Upper lobe of right lung (tissue), 1 donor: ENCODE data around the gene GEMIN2. TPM values are rescaled to one million over a fixed set of nuclear protein-coding genes. Genes with fewer than 3 reads are reported as not detected.
A peak's percentile ranks its signal among the peaks of the same experiment; 100 is the strongest.
"Not testable (repeated sequence)": the region's sequence is repeated elsewhere in the genome, so short reads cannot be mapped to it uniquely, and the experiment has no call there.

Experiments used
- ATAC-seq: fragments of 200-7000 bp; cut with Tn5 transposase; one replicate; pipeline ENCODE4 v1.9.1; 2020; ENCODE audit warnings: mild to moderate bottlenecking, moderate library complexity
- DNase-seq: peaks from one replicate; pipeline ENCODE4 v3.0.0-alpha.2; 2020
- H3K27ac ChIP-seq: fragments of 200-600 bp; one replicate; pipeline ENCODE4 v1.8.0; 2022
- H3K27me3 ChIP-seq: fragments of 200-600 bp; one replicate; pipeline ENCODE4 v1.8.0; 2022; ENCODE audit warnings: mild to moderate bottlenecking
- H3K36me3 ChIP-seq: fragments of 200-600 bp; one replicate; pipeline ENCODE4 v1.8.0; 2022
- H3K4me1 ChIP-seq: fragments of 200-600 bp; one replicate; pipeline ENCODE4 v1.8.0; 2022
- H3K4me3 ChIP-seq: fragments of 200-600 bp; one replicate; pipeline ENCODE4 v1.8.0; 2022; ENCODE audit warnings: mild to moderate bottlenecking
- H3K9me3 ChIP-seq: fragments of 200-600 bp; one replicate; pipeline ENCODE4 v1.8.0; 2022
- intact Hi-C: fragments of 100-400 bp; cut with DNase I; formaldehyde crosslinking; loops from one replicate; pipeline ENCODE4 v1.11.0; 2022
- total RNA-seq: library from RNA; stranded (reverse); fragmentation: NEBNext Ultra II Directional; extraction: Animal tissue kit (Norgen Biotek cat#: 25700); gene quantifications from one replicate; pipeline ENCODE4 v1.2.1, GENCODE V29; 2021
- TF ChIP-seq, protein P1 (sequence below): fragments of 200-600 bp; IDR thresholded peaks from one replicate; pipeline ENCODE4 v1.8.0; 2022; ENCODE audit warnings: antibody characterized with exemption
- donor health status: DM: no; HTN: yes; CAD: no; lungs with severe emphysema.

The GEMIN2 gene
- total RNA-seq, 1 donor from 2014 or later, result 8.5 TPM

DNA sequence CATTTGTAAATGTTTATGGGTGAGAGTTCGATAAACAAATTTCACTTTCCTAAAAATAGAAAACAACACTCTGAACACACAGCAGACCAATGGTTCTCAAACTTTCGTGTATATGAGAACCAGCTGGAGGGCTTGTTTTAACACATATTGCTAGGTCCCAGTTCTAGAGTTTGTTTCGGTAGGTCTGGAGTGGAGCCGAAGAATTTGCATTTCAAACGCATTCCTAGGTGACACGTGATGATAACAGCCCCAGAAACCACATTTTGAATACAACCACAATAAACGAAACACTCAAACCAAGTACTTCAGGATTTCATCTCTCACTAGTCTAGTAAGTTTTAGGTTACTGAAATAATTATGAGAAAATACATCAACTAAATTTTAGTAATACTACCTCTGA is 28.2 kb upstream of the GEMIN2 start:
- Histone ChIP-seq H3K9me3 (no peaks in the 10 kb centered on the region), H3K27me3 (no peaks in the 10 kb centered on the region), H3K27ac (no peak overlapping the region), H3K4me3 (no peak overlapping the region), H3K36me3 (peaks cover 99% of the 10 kb centered on the region), H3K4me1 (no peaks in the 10 kb centered on the region)
- intact Hi-C loops, result no loop called here
- DNase-seq (no peak), ATAC-seq (no peak)
- TF ChIP-seq, protein P1, sequence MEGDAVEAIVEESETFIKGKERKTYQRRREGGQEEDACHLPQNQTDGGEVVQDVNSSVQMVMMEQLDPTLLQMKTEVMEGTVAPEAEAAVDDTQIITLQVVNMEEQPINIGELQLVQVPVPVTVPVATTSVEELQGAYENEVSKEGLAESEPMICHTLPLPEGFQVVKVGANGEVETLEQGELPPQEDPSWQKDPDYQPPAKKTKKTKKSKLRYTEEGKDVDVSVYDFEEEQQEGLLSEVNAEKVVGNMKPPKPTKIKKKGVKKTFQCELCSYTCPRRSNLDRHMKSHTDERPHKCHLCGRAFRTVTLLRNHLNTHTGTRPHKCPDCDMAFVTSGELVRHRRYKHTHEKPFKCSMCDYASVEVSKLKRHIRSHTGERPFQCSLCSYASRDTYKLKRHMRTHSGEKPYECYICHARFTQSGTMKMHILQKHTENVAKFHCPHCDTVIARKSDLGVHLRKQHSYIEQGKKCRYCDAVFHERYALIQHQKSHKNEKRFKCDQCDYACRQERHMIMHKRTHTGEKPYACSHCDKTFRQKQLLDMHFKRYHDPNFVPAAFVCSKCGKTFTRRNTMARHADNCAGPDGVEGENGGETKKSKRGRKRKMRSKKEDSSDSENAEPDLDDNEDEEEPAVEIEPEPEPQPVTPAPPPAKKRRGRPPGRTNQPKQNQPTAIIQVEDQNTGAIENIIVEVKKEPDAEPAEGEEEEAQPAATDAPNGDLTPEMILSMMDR, result no peak

DNA sequence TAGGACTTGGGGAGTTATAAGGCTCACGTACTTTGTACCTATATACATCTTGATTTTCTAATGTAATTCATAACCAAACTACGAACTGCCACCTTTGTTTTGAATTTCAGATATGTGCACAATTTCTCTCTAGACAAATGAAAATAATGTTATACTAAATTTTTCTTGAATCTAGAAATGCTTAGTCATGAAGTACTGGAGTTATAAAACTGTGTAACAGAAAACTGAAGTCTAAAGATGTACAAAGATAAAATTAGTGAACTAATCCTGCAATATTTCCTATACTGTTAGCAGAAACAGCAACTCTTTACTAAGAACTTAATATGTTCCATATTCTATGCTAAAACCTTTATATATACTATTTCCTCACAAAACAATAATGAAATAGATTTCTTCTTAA is 26.6 kb upstream of the GEMIN2 start:
- intact Hi-C loops, result no loop called here
- DNase-seq, result no peak
- no peak overlapping the region for H3K27ac ChIP-seq
- no peaks in the 10 kb centered on the region for H3K9me3 ChIP-seq
- TF ChIP-seq, protein P1, result no peak
- ATAC-seq, result no peak
- H3K4me1 ChIP-seq, result no peaks in the 10 kb centered on the region
- no peak overlapping the region for H3K4me3 ChIP-seq
- H3K27me3 ChIP-seq, result no peaks in the 10 kb centered on the region
- peaks cover 100% of the 10 kb centered on the region for H3K36me3 ChIP-seq

DNA sequence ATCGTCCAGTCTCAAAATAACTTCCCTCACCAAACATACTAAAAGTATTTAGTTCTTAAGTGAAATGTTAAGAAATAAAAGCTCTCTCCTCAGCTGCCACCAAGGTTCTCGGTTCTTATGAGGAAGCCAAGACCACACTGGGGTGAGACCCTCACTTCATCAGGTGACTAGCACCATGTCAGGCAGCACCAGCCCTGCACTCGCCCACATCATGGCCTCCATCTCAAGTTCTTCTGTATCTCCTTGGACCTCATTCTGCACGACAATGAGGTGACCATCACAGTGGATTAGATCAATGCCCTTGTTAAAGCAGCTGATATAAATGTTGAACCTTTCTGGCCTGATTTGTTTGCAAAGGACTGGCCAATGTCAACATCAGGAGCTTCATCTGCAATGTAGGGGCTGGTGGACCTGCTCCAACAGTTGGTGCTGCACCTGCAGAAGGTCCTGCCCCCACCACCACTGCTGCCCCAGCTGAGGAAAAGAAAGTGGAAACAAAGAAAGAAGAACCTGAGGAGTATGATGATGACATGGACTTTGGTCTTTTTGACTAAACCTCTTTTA is 23.5 kb upstream of the GEMIN2 start:
- no peaks in the 10 kb centered on the region for H3K9me3 ChIP-seq
- intact Hi-C loops, result no loop called here
- H3K36me3 ChIP-seq, result peaks cover 96% of the 10 kb centered on the region
- H3K27me3 ChIP-seq, result no peaks in the 10 kb centered on the region
- H3K4me3 ChIP-seq, result no peak overlapping the region
- no peak for DNase-seq
- no peaks in the 10 kb centered on the region for H3K4me1 ChIP-seq
- no peak overlapping the region for H3K27ac ChIP-seq
- TF ChIP-seq, protein P1, result no peak
- ATAC-seq, result no peak

DNA sequence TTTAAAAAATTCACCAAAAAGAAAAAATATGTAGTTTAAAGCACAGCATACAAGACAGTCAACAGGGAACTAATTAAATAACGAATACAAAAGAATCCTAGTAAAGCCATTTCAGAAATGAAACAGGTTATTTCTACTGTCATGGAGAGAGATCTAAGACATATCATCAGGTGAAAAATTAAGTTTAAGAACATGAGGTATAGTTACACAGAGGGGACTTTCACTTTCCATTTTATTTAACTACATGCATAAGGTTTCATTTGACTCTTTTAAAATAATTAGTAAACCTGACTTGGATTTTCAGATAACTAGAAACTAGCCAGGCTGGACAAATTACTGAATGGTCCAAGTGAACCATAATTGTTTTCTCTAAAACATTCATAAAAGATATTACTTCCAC is 22.4 kb upstream of the GEMIN2 start:
- TF ChIP-seq, protein P1, result no peak
- intact Hi-C loops, result no loop called here
- DNase-seq (no peak), ATAC-seq (no peak)
- no peaks in the 10 kb centered on the region for H3K4me1 ChIP-seq
- no peak overlapping the region for H3K4me3 ChIP-seq
- H3K27me3 ChIP-seq, result no peaks in the 10 kb centered on the region
- H3K36me3 ChIP-seq, result peaks cover 92% of the 10 kb centered on the region
- no peaks in the 10 kb centered on the region for H3K9me3 ChIP-seq
- no peak overlapping the region for H3K27ac ChIP-seq

DNA sequence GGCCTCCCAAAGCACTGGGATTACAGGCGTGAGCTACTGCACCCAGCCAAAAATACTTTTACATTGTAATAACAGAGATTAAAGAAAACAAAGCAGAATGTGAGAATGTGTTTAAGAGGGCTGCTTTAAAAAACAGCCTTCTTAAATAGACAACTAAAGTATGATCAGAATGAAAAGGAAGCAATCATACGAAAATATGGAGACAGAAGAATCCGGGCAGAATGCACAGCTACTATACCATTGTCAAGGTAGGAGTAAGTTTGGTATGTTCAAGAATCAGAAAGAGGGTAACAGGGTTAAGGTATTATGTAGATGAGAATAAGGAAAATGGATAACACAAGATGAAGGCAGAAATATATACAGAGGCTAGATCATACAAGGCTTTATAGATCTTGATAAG is 19.6 kb upstream of the GEMIN2 start:
- no peak overlapping the region for H3K4me3 ChIP-seq
- peaks cover 64% of the 10 kb centered on the region for H3K36me3 ChIP-seq
- TF ChIP-seq, protein P1, result no peak
- intact Hi-C loops, result no loop called here
- H3K27me3 ChIP-seq, result no peaks in the 10 kb centered on the region
- H3K9me3 ChIP-seq, result no peaks in the 10 kb centered on the region
- H3K27ac ChIP-seq, result no peak overlapping the region
- ATAC-seq, result no peak
- no peak for DNase-seq
- H3K4me1 ChIP-seq, result peaks cover 5% of the 10 kb centered on the region

DNA sequence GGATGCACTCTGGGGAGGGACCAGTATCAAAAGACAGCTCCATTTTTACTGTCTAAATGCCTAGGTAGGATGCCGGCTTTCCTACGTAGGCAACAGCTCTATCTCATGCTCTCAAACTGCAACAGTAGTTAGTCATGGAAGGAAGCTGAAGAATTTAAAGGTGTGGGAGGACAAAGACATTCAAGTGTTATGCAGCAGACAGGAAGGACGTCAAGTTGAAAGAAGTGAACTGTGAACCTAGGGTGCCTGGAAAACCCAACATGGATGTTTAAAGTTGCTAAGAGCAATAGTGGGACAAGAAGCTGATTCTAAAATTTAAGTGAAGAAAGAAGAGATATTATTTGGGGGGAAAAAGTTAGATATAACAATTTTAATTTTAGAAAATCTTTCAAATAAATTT is 17.0 kb upstream of the GEMIN2 start:
- H3K36me3 ChIP-seq, result peaks cover 38% of the 10 kb centered on the region
- H3K9me3 ChIP-seq, result no peaks in the 10 kb centered on the region
- H3K4me3 ChIP-seq, result no peak overlapping the region
- DNase-seq (no peak), ATAC-seq (peak; percentile 74)
- no peak overlapping the region for H3K27ac ChIP-seq
- intact Hi-C loops, result no loop called here
- TF ChIP-seq, protein P1, result no peak
- H3K4me1 ChIP-seq, result peaks cover 17% of the 10 kb centered on the region
- no peaks in the 10 kb centered on the region for H3K27me3 ChIP-seq

DNA sequence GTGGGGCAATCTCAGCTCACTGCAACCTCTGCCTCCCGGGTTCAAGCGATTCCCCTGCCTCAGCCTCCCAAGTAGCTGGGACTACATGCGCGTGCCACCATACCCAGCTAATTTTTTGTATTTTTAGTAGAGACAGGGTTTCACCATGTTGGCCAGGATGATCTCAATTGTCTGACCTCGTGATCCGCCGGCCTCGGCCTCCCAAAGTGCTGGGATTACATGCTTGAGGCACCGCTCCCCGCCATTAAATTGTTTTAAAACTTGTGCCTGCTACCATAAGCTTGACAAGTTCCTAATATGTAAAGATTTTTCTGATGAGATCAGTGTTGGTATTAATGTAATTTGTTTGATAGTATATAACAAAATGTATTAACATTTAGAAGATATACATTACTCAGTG is 14.9 kb upstream of the GEMIN2 start:
- intact Hi-C loops, H3K27me3 ChIP-seq, H3K4me3 ChIP-seq, H3K27ac ChIP-seq, ATAC-seq, DNase-seq, H3K9me3 ChIP-seq: not testable (repeated sequence)
- Histone ChIP-seq H3K4me1 (peaks cover 22% of the 10 kb centered on the region), H3K36me3 (peaks cover 19% of the 10 kb centered on the region)
